Measurements from ENCODE around the gene ZSCAN10.

ZSCAN10 gene

GRCh38 chr16:3118846-3119245, 19.8 kb upstream of the ZSCAN10 start:
- TF ChIP-seq REST (IDR thresholded peaks at IDR 0.05; ENCODE audit: low read depth) (no peak), FOXM1 (IDR thresholded peaks at IDR 0.05; ENCODE audit: borderline replicate concordance, low read depth) (no peak), USF1 (IDR thresholded peaks at IDR 0.05) (no peak), CREB1 (IDR thresholded peaks at IDR 0.05; ENCODE audit: low read depth) (no peak)

GRCh38 chr16:3118204-3118790, 19.2 kb upstream of the ZSCAN10 start:
- no peak for TF ChIP-seq USF1 (IDR thresholded peaks at IDR 0.05)
- TF ChIP-seq FOXM1 (IDR thresholded peaks at IDR 0.05; ENCODE audit: borderline replicate concordance, low read depth), result no peak

- TF ChIP-seq NFIC (IDR thresholded peaks at IDR 0.05) (no peak), EGR1 (IDR thresholded peaks at IDR 0.05) (no peak), EP300 (IDR thresholded peaks at IDR 0.05; ENCODE audit: borderline replicate concordance) (no peak), ZBTB7A (IDR thresholded peaks at IDR 0.05; ENCODE audit: low read depth) (no peak), TEAD4 (IDR thresholded peaks at IDR 0.05) (no peak), MAX (IDR thresholded peaks at IDR 0.05) (no peak), TAF1 (IDR thresholded peaks at IDR 0.05; ENCODE audit: low read depth) (no peak), RAD21 (IDR thresholded peaks at IDR 0.05; ENCODE audit: low read depth) (no peak), YY1 (IDR thresholded peaks at IDR 0.05; ENCODE audit: low read depth) (no peak), TCF12 (IDR thresholded peaks at IDR 0.05; ENCODE audit: low read depth) (no peak), CEBPB (IDR thresholded peaks at IDR 0.05) (no peak), USF1 (IDR thresholded peaks at IDR 0.05) (no peak)
Observed at GRCh38 chr16:3115561-3115960, 16.5 kb upstream of the ZSCAN10 start.

GRCh38 chr16:3115003-3115402, 15.9 kb upstream of the ZSCAN10 start:
- TF ChIP-seq TAF1 (IDR thresholded peaks at IDR 0.05; ENCODE audit: low read depth) (no peak), CREB1 (IDR thresholded peaks at IDR 0.05; ENCODE audit: low read depth) (no peak), FOXM1 (IDR thresholded peaks at IDR 0.05; ENCODE audit: borderline replicate concordance, low read depth) (no peak), YY1 (IDR thresholded peaks at IDR 0.05; ENCODE audit: low read depth) (no peak), RAD21 (IDR thresholded peaks at IDR 0.05; ENCODE audit: low read depth) (no peak), EP300 (IDR thresholded peaks at IDR 0.05; ENCODE audit: borderline replicate concordance) (no peak), MAX (IDR thresholded peaks at IDR 0.05) (no peak), NFIC (IDR thresholded peaks at IDR 0.05) (no peak), TEAD4 (IDR thresholded peaks at IDR 0.05) (no peak), REST (IDR thresholded peaks at IDR 0.05; ENCODE audit: low read depth) (no peak), TCF12 (IDR thresholded peaks at IDR 0.05; ENCODE audit: low read depth) (no peak), USF1 (IDR thresholded peaks at IDR 0.05) (no peak), ZBTB7A (IDR thresholded peaks at IDR 0.05; ENCODE audit: low read depth) (no peak), CEBPB (IDR thresholded peaks at IDR 0.05) (no peak), EGR1 (IDR thresholded peaks at IDR 0.05) (no peak)

GRCh38 chr16:3113765-3114479, 14.8 kb upstream of the ZSCAN10 start:
- TF ChIP-seq USF1 (IDR thresholded peaks at IDR 0.05) (no peak), RAD21 (IDR thresholded peaks at IDR 0.05; ENCODE audit: low read depth) (no peak), ZBTB7A (IDR thresholded peaks at IDR 0.05; ENCODE audit: low read depth) (no peak), FOXM1 (IDR thresholded peaks at IDR 0.05; ENCODE audit: borderline replicate concordance, low read depth) (no peak), YY1 (IDR thresholded peaks at IDR 0.05; ENCODE audit: low read depth) (no peak), TCF12 (IDR thresholded peaks at IDR 0.05; ENCODE audit: low read depth) (no peak), TEAD4 (IDR thresholded peaks at IDR 0.05) (no peak), TAF1 (IDR thresholded peaks at IDR 0.05; ENCODE audit: low read depth) (no peak), MAX (IDR thresholded peaks at IDR 0.05) (no peak), NFIC (IDR thresholded peaks at IDR 0.05) (no peak), CREB1 (IDR thresholded peaks at IDR 0.05; ENCODE audit: low read depth) (no peak), CEBPB (IDR thresholded peaks at IDR 0.05) (no peak), EP300 (IDR thresholded peaks at IDR 0.05; ENCODE audit: borderline replicate concordance) (no peak), REST (IDR thresholded peaks at IDR 0.05; ENCODE audit: low read depth) (no peak), EGR1 (IDR thresholded peaks at IDR 0.05) (no peak)
